Adrenal gland (tissue), 12 donors: ENCODE measurements around the gene SSC5D. TPM values are rescaled to one million over a fixed set of nuclear protein-coding genes. Genes with fewer than 3 reads are reported as not detected.
"Not testable (repeated sequence)": the region's sequence is repeated elsewhere in the genome, so short reads cannot be mapped to it uniquely, and the experiment has no call there.

Experiments used
- DNase-seq, 7 donors: peaks; one replicate each; pipeline ENCODE4 v3.0.0-alpha.2; 2019 to 2020
- H3K27ac ChIP-seq, 5 donors: fragments of 200-600 bp; sonication (generic) in 4 of 5; 1 replicate in 3 of 5; 2 replicates in 2 of 5; pipeline versions ENCODE4 v1.5.1 to v1.8.0; 2016 to 2020; ENCODE audit warnings: mild to moderate bottlenecking in 1 of 5
- H3K27me3 ChIP-seq: fragments of 200-600 bp; 2 replicates; pipeline ENCODE4 v1.8.0; 2021
- H3K36me3 ChIP-seq, 2 donors: fragments of 200-600 bp; replicated peaks in 1 of 2; 1 replicate in 1 of 2; 2 replicates in 1 of 2; pipeline versions ENCODE4 v1.5.1 to v1.8.0; 2018 to 2022
- H3K4me1 ChIP-seq, 2 donors: fragments of 200-600 bp; replicated peaks in 1 of 2; 1 replicate in 1 of 2; 2 replicates in 1 of 2; pipeline versions ENCODE4 v1.5.1 to v1.8.0; 2018 to 2021
- H3K4me3 ChIP-seq, 4 donors: fragments of 200-600 bp; sonication (generic) in 3 of 4; one replicate each; pipeline ENCODE4 v1.5.1; 2016 to 2018
- H3K9me3 ChIP-seq, 3 donors: fragments of 200-600 bp; sonication (generic) in 1 of 3; replicated peaks in 1 of 3; 1 replicate in 2 of 3; 2 replicates in 1 of 3; pipeline versions ENCODE4 v1.5.1 to v1.8.0; 2016 to 2021
- POLR2A ChIP-seq, 2 donors: fragments of 450-650 bp; IDR thresholded peaks; one replicate each; pipeline ENCODE4 v1.6.1; 2017; ENCODE audit warnings: antibody characterized with exemption in 2 of 2, mild to moderate bottlenecking in 2 of 2, moderate library complexity in 1 of 2
- WGBS, 4 donors: extraction: QIAGEN DNeasy Blood & Tissue Kit in 2 of 4; methylation state at CpG; one replicate each; pipeline versions ENCODE4 v1.1.5 to v1.1.7; 2013 to 2017; 5-methylcytosine and 5-hydroxymethylcytosine counted together
- intact Hi-C, 2 donors: fragments of 100-400 bp; cut with DNase I; formaldehyde crosslinking; loops; one replicate each; pipeline versions ENCODE4 v1.14.1 to v1.15.0; 2022 to 2023
- polyA plus RNA-seq, 3 donors: library from polyadenylated mRNA; stranded (reverse); fragments of 200-250 nt in 2 of 3; fragments of 350-450 nt in 1 of 3; fragmentation: Illumina TruSeq in 1 of 3; extraction: RNeasy Lipid Tissue Mini Kit (QIAGEN cat#74804) in 1 of 3; gene quantifications; one replicate each; pipeline ENCODE4 v1.2.3, GENCODE V29; 2013 to 2014
- total RNA-seq, 9 donors: library from RNA; depleted of rRNA in 4 of 9; stranded (reverse); fragments of >200 nt in 4 of 9; fragments of 120-200 nt in 1 of 9; fragmentation: NEBNext Ultra II Directional in 1 of 9; extraction: Animal tissue kit (Norgen Biotek cat#: 25700) in 1 of 9; gene quantifications; one replicate each; pipeline versions ENCODE4 v1.1.0 to v1.2.4, GENCODE V29; 2013 to 2023
- TF ChIP-seq, protein P1 (sequence below), 6 experiments: fragments of 450-650 bp in 4 of 6; fragments of 200-600 bp in 2 of 6; sonication (generic) in 1 of 6; IDR thresholded peaks; 1 replicate in 5 of 6; 2 replicates in 1 of 6; pipeline versions ENCODE4 v1.5.1 to v1.8.0; 2016 to 2021; ENCODE audit warnings: antibody characterized with exemption in 6 of 6, mild to moderate bottlenecking in 2 of 6, moderate library complexity in 1 of 6
- donor health status: healthy with polysubstance abuse.
- donor health status: Bipolar disorder and iron deficiency.
- donor health status: DM: yes; HTN: yes; CAD: no.
- donor health status: DM: no; HTN: no; CAD: no.
- donor health status: DM: no; HTN: no; CAD: no.
- donor health status: DM: yes; HTN: yes; CAD: no.

SSC5D gene
- total and polyA plus RNA-seq, 12 donors = 0.33 to 10.0 (median 4.4) TPM

DNA sequence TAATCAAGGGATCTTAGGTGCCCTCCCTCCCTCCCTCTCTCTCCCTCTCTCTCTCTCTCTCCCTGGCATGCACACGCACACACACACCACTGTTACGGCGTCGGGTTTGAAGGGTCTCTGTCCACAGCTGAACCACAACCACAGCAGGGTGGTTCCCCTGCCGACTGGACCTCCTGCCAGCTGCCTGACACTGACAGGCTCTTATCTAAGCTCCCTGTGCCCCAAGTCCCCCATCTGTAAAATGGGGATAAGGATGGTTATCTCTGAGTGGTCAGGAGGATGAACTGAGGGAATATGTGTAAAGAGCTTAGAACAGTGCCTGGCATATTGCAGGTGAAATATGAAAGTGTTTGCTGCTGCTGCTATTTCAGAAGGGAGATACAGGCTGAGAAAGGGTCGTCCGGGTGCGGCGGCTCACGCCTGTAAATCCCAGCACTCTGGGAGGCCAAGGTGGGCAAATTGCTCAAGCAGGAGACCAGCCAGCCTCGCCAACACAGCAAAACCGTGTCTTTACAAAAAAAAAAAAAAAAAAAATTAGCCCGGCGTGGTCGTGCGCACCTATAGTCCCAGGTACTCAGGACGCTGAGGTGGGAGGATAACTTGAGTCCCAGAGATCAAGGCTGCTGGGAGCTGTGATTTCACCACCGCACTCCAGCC lies 44.3 kb upstream of the SSC5D start:
- 29 to 34% (median 31%) methylated on average over 17 to 18 of the region's 18 CpGs for WGBS, 4 donors
- intact Hi-C loops = no loop called here
- TF ChIP-seq, protein P1, sequence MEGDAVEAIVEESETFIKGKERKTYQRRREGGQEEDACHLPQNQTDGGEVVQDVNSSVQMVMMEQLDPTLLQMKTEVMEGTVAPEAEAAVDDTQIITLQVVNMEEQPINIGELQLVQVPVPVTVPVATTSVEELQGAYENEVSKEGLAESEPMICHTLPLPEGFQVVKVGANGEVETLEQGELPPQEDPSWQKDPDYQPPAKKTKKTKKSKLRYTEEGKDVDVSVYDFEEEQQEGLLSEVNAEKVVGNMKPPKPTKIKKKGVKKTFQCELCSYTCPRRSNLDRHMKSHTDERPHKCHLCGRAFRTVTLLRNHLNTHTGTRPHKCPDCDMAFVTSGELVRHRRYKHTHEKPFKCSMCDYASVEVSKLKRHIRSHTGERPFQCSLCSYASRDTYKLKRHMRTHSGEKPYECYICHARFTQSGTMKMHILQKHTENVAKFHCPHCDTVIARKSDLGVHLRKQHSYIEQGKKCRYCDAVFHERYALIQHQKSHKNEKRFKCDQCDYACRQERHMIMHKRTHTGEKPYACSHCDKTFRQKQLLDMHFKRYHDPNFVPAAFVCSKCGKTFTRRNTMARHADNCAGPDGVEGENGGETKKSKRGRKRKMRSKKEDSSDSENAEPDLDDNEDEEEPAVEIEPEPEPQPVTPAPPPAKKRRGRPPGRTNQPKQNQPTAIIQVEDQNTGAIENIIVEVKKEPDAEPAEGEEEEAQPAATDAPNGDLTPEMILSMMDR (IDR thresholded peaks at IDR 0.05) = no peak
- no peak for TF ChIP-seq POLR2A (IDR thresholded peaks at IDR 0.05)

GRCh38 chr19:55444646-55445045 lies 43.6 kb upstream of the SSC5D start:
- WGBS, 4 donors = 31 to 50% (median 45%) methylated on average over 8 to 11 of the region's 11 CpGs
- Histone ChIP-seq H3K4me3 (no peak overlapping the region), H3K27me3 (peaks cover 51% of the 10 kb centered on the region), H3K27ac (no peak overlapping the region), H3K36me3 (no peaks in the 10 kb centered on the region), H3K4me1 (no peaks in the 10 kb centered on the region), H3K9me3 (no peaks in the 10 kb centered on the region)
- TF ChIP-seq, protein P1 (IDR thresholded peaks at IDR 0.05) = no peak
- TF ChIP-seq POLR2A (IDR thresholded peaks at IDR 0.05) = no peak
- no peak for DNase-seq
- intact Hi-C loops = no loop called here

More for the DNA sequence above, 44.3 kb upstream of the SSC5D start:
- Histone ChIP-seq H3K27me3 (peaks cover 51% of the 10 kb centered on the region), H3K4me1 (no peaks in the 10 kb centered on the region), H3K4me3 (no peak overlapping the region), H3K36me3 (no peaks in the 10 kb centered on the region), H3K27ac (no peak overlapping the region), H3K9me3 (no peaks in the 10 kb centered on the region)
- no peak for DNase-seq

GRCh38 chr19:55446060-55446459 lies 42.2 kb upstream of the SSC5D start:
- peaks cover 41% of the 10 kb centered on the region for H3K27me3 ChIP-seq
- H3K4me1 ChIP-seq = no peaks in the 10 kb centered on the region
- H3K27ac ChIP-seq = no peak overlapping the region
- TF ChIP-seq, protein P1 (IDR thresholded peaks at IDR 0.05) = no peak
- no peak for TF ChIP-seq POLR2A (IDR thresholded peaks at IDR 0.05)
- intact Hi-C loops = no loop called here
- H3K9me3 ChIP-seq = no peaks in the 10 kb centered on the region
- H3K36me3 ChIP-seq = no peaks in the 10 kb centered on the region
- no peak overlapping the region for H3K4me3 ChIP-seq
- DNase-seq = no peak
- WGBS, 4 donors = 47 to 60% (median 50%) methylated on average over 7 to 8 of the region's 8 CpGs

GRCh38 chr19:55447421-55448174 lies 40.6 kb upstream of the SSC5D start:
- TF ChIP-seq POLR2A (IDR thresholded peaks at IDR 0.05) = no peak
- TF ChIP-seq, protein P1 (IDR thresholded peaks at IDR 0.05) = no peak
- H3K27ac ChIP-seq = no peak overlapping the region
- H3K4me3 ChIP-seq = no peak overlapping the region
- H3K9me3 ChIP-seq = no peaks in the 10 kb centered on the region
- H3K27me3 ChIP-seq = peaks cover 42% of the 10 kb centered on the region
- peak in 2 of 7 donors; percentile 35 to 63 for DNase-seq
- H3K36me3 ChIP-seq = no peaks in the 10 kb centered on the region
- H3K4me1 ChIP-seq = peaks cover 9 to 11% of the 10 kb centered on the region in 2 donors
- intact Hi-C loops = no loop called here
- 27 to 31% (median 29%) methylated on average over 12 to 16 of the region's 16 CpGs for WGBS, 4 donors

DNA sequence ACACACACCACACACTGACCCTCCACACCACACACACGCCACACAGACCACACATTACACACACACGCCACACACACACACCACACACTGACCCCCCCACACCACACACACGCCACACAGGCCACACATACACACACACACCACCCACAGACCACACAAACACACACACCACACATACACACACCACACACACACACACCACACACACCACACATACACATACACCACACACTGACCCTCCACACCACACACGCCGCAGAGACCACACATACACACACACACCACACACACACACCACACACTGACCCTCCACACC lies 40.1 kb upstream of the SSC5D start:
- DNase-seq, intact Hi-C loops, H3K4me3 ChIP-seq, H3K9me3 ChIP-seq, H3K36me3 ChIP-seq, H3K27ac ChIP-seq: not testable (repeated sequence)
- Histone ChIP-seq H3K4me1 (peaks cover 11% of the 10 kb centered on the region in 2 donors), H3K27me3 (peaks cover 42% of the 10 kb centered on the region)
- 84 to 87% (median 84%) methylated on average over 4 to 5 of the region's 5 CpGs for WGBS, 4 donors
